Stimulated activated CD4-positive, alpha-beta T cell treated with anti-CD3 and anti-CD28 coated beads, TNF-alpha, amount 100 ng/mL, for 48 hours (primary cell): ENCODE measurements around the gene HDAC4.

ENCODE experiments used
- DNase-seq, 3 donors: peaks; one replicate each; pipeline ENCODE4 v3.0.0-alpha.2; 2020; ENCODE audit warnings: low read depth in 3 of 3

HDAC4 gene

GRCh38 chr2:239092571-239093294 lies 308.1 kb downstream of the HDAC4 start:
- no peak for DNase-seq

- DNase-seq: no peak
These were observed 310.9 kb downstream of the HDAC4 start for GRCh38 chr2:239089884-239090283.

- no peak for DNase-seq
These were observed 313.6 kb downstream of the HDAC4 start for GRCh38 chr2:239087046-239087710.

- DNase-seq: no peak
These were observed 314.3 kb downstream of the HDAC4 start for GRCh38 chr2:239086325-239087020.

GRCh38 chr2:239085201-239085992 lies 315.4 kb downstream of the HDAC4 start:
- no peak for DNase-seq

- no peak for DNase-seq
These were observed 316.8 kb downstream of the HDAC4 start for GRCh38 chr2:239084007-239084406.

- DNase-seq: no peak
These were observed 318.4 kb downstream of the HDAC4 start for GRCh38 chr2:239082425-239082824.

GRCh38 chr2:239081622-239082021 lies 319.2 kb downstream of the HDAC4 start:
- DNase-seq: no peak

- DNase-seq: no peak
These were observed 319.8 kb downstream of the HDAC4 start for GRCh38 chr2:239081046-239081445.

- no peak for DNase-seq
These were observed 321.0 kb downstream of the HDAC4 start for GRCh38 chr2:239079671-239080294.

- no peak for DNase-seq
These were observed 322.5 kb downstream of the HDAC4 start for GRCh38 chr2:239078128-239078924.

- no peak for DNase-seq
These were observed 323.6 kb downstream of the HDAC4 start for GRCh38 chr2:239077260-239077659.

- DNase-seq: no peak
These were observed 324.7 kb downstream of the HDAC4 start for GRCh38 chr2:239075918-239076758.

GRCh38 chr2:239073745-239074530 lies 326.9 kb downstream of the HDAC4 start:
- no peak for DNase-seq

GRCh38 chr2:239073270-239073669 lies 327.6 kb downstream of the HDAC4 start:
- DNase-seq: no peak

- DNase-seq: no peak
These were observed 328.0 kb downstream of the HDAC4 start for GRCh38 chr2:239072786-239073185.

GRCh38 chr2:239070466-239070865 lies 330.4 kb downstream of the HDAC4 start:
- DNase-seq: no peak

GRCh38 chr2:239069362-239070333 lies 331.2 kb downstream of the HDAC4 start:
- DNase-seq: peak in 1 of 3 donors; percentile 46
